ENCODE results near the gene TIGD1.

TIGD1 gene

GRCh38 chr2:232506709-232507108 lies 43.6 kb downstream of the TIGD1 start:
- H3K4me3 ChIP-seq, result no peak overlapping the region
- H3K27ac ChIP-seq, result no peak overlapping the region

- Histone ChIP-seq H3K27ac (no peak overlapping the region), H3K4me3 (no peak overlapping the region)
Measured at GRCh38 chr2:232505856-232506255, 44.5 kb downstream of the TIGD1 start.

- Histone ChIP-seq H3K27ac (no peak overlapping the region), H3K4me3 (no peak overlapping the region)
Measured at GRCh38 chr2:232504438-232504837, 45.9 kb downstream of the TIGD1 start.

GRCh38 chr2:232503809-232504323 lies 46.5 kb downstream of the TIGD1 start:
- Histone ChIP-seq H3K4me3 (peak overlapping the region in 1 of 7 experiments; percentile 25), H3K27ac (peak overlapping the region in 3 of 21 experiments; percentile 2 to 43 (median 5))

GRCh38 chr2:232502911-232503808 lies 47.2 kb downstream of the TIGD1 start:
- peak overlapping the region in 4 of 21 experiments; percentile 2 to 43 (median 20) for H3K27ac ChIP-seq

GRCh38 chr2:232502511-232502910 lies 47.8 kb downstream of the TIGD1 start:
- Histone ChIP-seq H3K27ac (no peak overlapping the region), H3K4me3 (peak overlapping the region in 1 of 7 experiments; percentile 2)

More at GRCh38 chr2:232502911-232503808, 47.2 kb downstream of the TIGD1 start:
- H3K4me3 ChIP-seq, result peak overlapping the region; percentile 2 to 25 (median 7)

GRCh38 chr2:232501794-232502390 lies 48.5 kb downstream of the TIGD1 start:
- Histone ChIP-seq H3K4me3 (no peak overlapping the region), H3K27ac (no peak overlapping the region)

- no peak overlapping the region for H3K4me3 ChIP-seq
- no peak overlapping the region for H3K27ac ChIP-seq
Measured at GRCh38 chr2:232501331-232501771, 49.0 kb downstream of the TIGD1 start.

GRCh38 chr2:232498452-232498851 lies 51.9 kb downstream of the TIGD1 start:
- Histone ChIP-seq H3K27ac (no peak overlapping the region), H3K4me3 (no peak overlapping the region)
